Endodermal cell (in vitro differentiated cells): ENCODE results near the gene C1orf141. TPM values are rescaled to one million over a fixed set of nuclear protein-coding genes. Genes with fewer than 3 reads are reported as not detected.
"Not testable (repeated sequence)": the region's sequence is repeated elsewhere in the genome, so short reads cannot be mapped to it uniquely, and the experiment has no call there.

Source experiments
- DNase-seq: peaks from one replicate; pipeline ENCODE4 v3.0.0-alpha.2; 2017
- H3K27ac ChIP-seq: 2 replicates; pipeline ENCODE4 v1.5.1; 2013; ENCODE audit warnings: mild to moderate bottlenecking, low read depth, low read length, moderate library complexity
- H3K27me3 ChIP-seq: 2 replicates; pipeline ENCODE4 v1.6.1; 2013; ENCODE audit warnings: mild to moderate bottlenecking, low read length, moderate library complexity; ENCODE audit not compliant: insufficient read depth, control insufficient read depth, poor library complexity, severe bottlenecking
- H3K36me3 ChIP-seq: 2 replicates; pipeline ENCODE4 v1.7.0; 2013; ENCODE audit warnings: mild to moderate bottlenecking, low read length, moderate library complexity; ENCODE audit not compliant: control insufficient read depth, insufficient read depth
- H3K4me1 ChIP-seq: one replicate; pipeline ENCODE4 v1.7.0; 2013; ENCODE audit warnings: low read length; ENCODE audit not compliant: control insufficient read depth, insufficient read depth
- H3K4me3 ChIP-seq: 2 replicates; pipeline ENCODE4 v1.5.1; 2013; ENCODE audit warnings: mild to moderate bottlenecking, low read length, moderate library complexity
- H3K9ac ChIP-seq: 2 replicates; pipeline ENCODE4 v1.6.1; 2013; ENCODE audit warnings: mild to moderate bottlenecking, low read length, moderate library complexity; ENCODE audit not compliant: poor library complexity, severe bottlenecking; ENCODE audit errors: extremely low read depth
- H3K9me3 ChIP-seq: 2 replicates; pipeline ENCODE4 v1.6.1; 2013; ENCODE audit warnings: mild to moderate bottlenecking, low read length, moderate library complexity; ENCODE audit not compliant: control insufficient read depth
- H3K27ac Mint-ChIP-seq: 2 replicates; pipeline ENCODE4 v1.8.0; 2020; ENCODE audit warnings: mixed read lengths
- H3K27me3 Mint-ChIP-seq: 2 replicates; pipeline ENCODE4 v1.8.0; 2021; ENCODE audit warnings: mild to moderate bottlenecking, mixed read lengths; ENCODE audit not compliant: insufficient read depth
- H3K36me3 Mint-ChIP-seq: 2 replicates; pipeline ENCODE4 v1.8.0; 2020; ENCODE audit warnings: low read depth, mixed read lengths
- H3K4me1 Mint-ChIP-seq: 2 replicates; pipeline ENCODE4 v1.8.0; 2020; ENCODE audit warnings: mixed read lengths
- H3K4me3 Mint-ChIP-seq: 2 replicates; pipeline ENCODE4 v1.8.0; 2020; ENCODE audit warnings: mild to moderate bottlenecking, moderate library complexity, mixed read lengths
- H3K9me3 Mint-ChIP-seq: 2 replicates; pipeline ENCODE4 v1.8.0; 2020; ENCODE audit warnings: mild to moderate bottlenecking, mixed read lengths
- whole genome bisulfite sequencing, 2 experiments: methylation state at CpG; one replicate each; pipeline versions ENCODE4 v1.1.5 to v1.1.7; 2013; ENCODE audit warnings: missing lambda C conversion rate in 2 of 2, mixed read lengths in 1 of 2; ENCODE audit not compliant: insufficient coverage in 1 of 2, insufficient read length in 1 of 2; 5-methylcytosine and 5-hydroxymethylcytosine counted together
- total RNA-seq, 2 donors: library from RNA; stranded (reverse); fragmentation: NEBNext Ultra II Directional in 1 of 2; extraction: Animal tissue kit (Norgen Biotek cat#: 25700) in 1 of 2; gene quantifications; 2 replicates in 1 of 2; 3 replicates in 1 of 2; pipeline ENCODE4 v1.2.1, GENCODE V29; 2021
- TF ChIP-seq, protein P1 (sequence below): fragments of 200-600 bp; sonication (generic); conservative IDR thresholded peaks from 2 replicates; pipeline ENCODE4 v1.5.0; 2021; ENCODE audit warnings: antibody characterized with exemption, mild to moderate bottlenecking

C1orf141 gene
- total RNA-seq, 2 donors from 2014 or later = not detected

DNA sequence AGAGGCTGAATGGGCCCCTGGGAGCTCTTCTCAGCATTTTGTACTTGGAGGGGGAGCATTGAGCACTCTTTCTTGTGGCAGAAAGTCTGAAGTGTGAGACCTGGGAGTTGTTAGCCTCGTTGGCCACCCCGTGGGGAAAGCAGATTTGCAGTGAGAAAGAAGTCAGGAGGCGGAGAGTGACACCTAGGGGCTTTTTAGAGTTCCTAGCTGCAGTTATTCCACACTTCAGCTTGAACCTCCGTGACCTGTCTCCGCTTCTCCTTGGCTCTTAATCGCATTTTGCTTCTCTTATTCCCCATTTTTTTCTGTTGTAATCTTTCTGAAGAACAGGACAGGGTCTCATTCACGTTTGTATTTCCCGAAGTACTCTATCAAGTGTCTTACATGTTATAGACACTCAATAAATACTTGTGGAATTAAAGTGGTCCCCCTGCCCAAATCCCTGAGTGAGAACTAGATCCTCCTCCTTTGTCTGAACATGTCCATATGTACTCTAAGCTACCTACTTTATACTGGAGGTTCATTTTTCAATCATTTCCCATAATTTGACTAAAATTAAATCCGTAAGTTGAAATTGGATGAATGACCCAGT lies 14.5 kb upstream of the C1orf141 start:
- H3K9ac ChIP-seq = no peak overlapping the region
- no peaks in the 10 kb centered on the region for H3K9me3 ChIP-seq
- H3K4me1 Mint-ChIP-seq = peaks cover 2% of the 10 kb centered on the region
- no peaks in the 10 kb centered on the region for H3K9me3 Mint-ChIP-seq
- H3K27me3 Mint-ChIP-seq = peaks cover 36% of the 10 kb centered on the region
- TF ChIP-seq, protein P1, sequence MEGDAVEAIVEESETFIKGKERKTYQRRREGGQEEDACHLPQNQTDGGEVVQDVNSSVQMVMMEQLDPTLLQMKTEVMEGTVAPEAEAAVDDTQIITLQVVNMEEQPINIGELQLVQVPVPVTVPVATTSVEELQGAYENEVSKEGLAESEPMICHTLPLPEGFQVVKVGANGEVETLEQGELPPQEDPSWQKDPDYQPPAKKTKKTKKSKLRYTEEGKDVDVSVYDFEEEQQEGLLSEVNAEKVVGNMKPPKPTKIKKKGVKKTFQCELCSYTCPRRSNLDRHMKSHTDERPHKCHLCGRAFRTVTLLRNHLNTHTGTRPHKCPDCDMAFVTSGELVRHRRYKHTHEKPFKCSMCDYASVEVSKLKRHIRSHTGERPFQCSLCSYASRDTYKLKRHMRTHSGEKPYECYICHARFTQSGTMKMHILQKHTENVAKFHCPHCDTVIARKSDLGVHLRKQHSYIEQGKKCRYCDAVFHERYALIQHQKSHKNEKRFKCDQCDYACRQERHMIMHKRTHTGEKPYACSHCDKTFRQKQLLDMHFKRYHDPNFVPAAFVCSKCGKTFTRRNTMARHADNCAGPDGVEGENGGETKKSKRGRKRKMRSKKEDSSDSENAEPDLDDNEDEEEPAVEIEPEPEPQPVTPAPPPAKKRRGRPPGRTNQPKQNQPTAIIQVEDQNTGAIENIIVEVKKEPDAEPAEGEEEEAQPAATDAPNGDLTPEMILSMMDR = peak; percentile 89
- no peaks in the 10 kb centered on the region for H3K4me1 ChIP-seq
- H3K4me3 Mint-ChIP-seq = no peak overlapping the region
- no peak overlapping the region for H3K4me3 ChIP-seq
- DNase-seq = peak; percentile 87
- no peaks in the 10 kb centered on the region for H3K36me3 ChIP-seq
- no peaks in the 10 kb centered on the region for H3K36me3 Mint-ChIP-seq
- no peak overlapping the region for H3K27ac ChIP-seq
- H3K27me3 ChIP-seq = peaks cover 4% of the 10 kb centered on the region
- H3K27ac Mint-ChIP-seq = no peak overlapping the region
- 21 to 22% methylated on average over 4 to 9 of the region's 9 CpGs for WGBS, 2 experiments

GRCh38 chr1:67148516-67149178 lies 13.9 kb upstream of the C1orf141 start:
- no peak for DNase-seq
- WGBS, 2 experiments = 86 to 90% methylated on average over 1 to 5 of the region's 6 CpGs
- H3K4me1 Mint-ChIP-seq = peaks cover 2% of the 10 kb centered on the region
- H3K9me3 Mint-ChIP-seq = no peaks in the 10 kb centered on the region
- no peak overlapping the region for H3K4me3 ChIP-seq
- H3K27ac Mint-ChIP-seq = peak overlapping the region; percentile 33
- H3K4me1 ChIP-seq = no peaks in the 10 kb centered on the region
- no peak overlapping the region for H3K9ac ChIP-seq
- no peak overlapping the region for H3K27ac ChIP-seq
- peaks cover 4% of the 10 kb centered on the region for H3K27me3 ChIP-seq
- H3K9me3 ChIP-seq = no peaks in the 10 kb centered on the region
- no peak overlapping the region for H3K4me3 Mint-ChIP-seq
- H3K36me3 ChIP-seq = no peaks in the 10 kb centered on the region
- H3K27me3 Mint-ChIP-seq = peaks cover 33% of the 10 kb centered on the region
- no peaks in the 10 kb centered on the region for H3K36me3 Mint-ChIP-seq
- TF ChIP-seq, protein P1 = no peak

DNA sequence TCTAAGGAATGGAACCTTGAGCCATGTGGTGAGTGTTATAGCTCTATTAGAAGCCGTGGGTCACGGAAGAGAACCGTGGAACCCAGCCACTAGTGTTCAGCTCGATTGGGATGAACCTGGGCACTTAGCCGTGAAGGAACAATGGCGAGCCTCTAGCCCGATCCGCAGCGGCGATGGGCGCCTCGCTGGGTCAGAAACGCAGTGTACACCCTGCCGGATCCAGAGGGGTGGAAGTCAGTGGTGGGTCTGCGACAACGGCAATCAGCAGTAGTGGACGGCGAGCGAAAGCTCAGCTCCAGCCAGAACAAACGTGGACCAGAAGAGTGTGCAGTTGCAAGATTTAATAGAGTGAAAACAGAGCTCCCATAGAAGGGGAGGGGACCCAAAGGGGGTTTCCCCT lies 13.2 kb upstream of the C1orf141 start:
- H3K9ac ChIP-seq, H3K4me3 Mint-ChIP-seq, H3K4me1 Mint-ChIP-seq, H3K4me3 ChIP-seq, H3K9me3 ChIP-seq, H3K27ac Mint-ChIP-seq, H3K36me3 ChIP-seq, H3K27ac ChIP-seq, DNase-seq, H3K4me1 ChIP-seq, H3K9me3 Mint-ChIP-seq, H3K36me3 Mint-ChIP-seq, H3K27me3 ChIP-seq: not testable (repeated sequence)
- H3K27me3 Mint-ChIP-seq = peaks cover 28% of the 10 kb centered on the region
- 93 to 99% methylated on average over 16 to 20 of the region's 20 CpGs for WGBS, 2 experiments
